ENCODE data around the gene TMEM140. TPM values are rescaled to one million over a fixed set of nuclear protein-coding genes. Genes with fewer than 3 reads are reported as not detected.

TMEM140 gene
- total and polyA plus RNA-seq, 9 of the 15 experiments (the other 6 are each of a cell fraction or from before 2014, with no cell fraction given) = 0.03 to 0.82 (median 0.23) TPM

GRCh38 chr7:135160858-135161653, 13.2 kb downstream of the TMEM140 start (continued):
- TF ChIP-seq CBX8 (IDR thresholded peaks at IDR 0.05; ENCODE audit: borderline replicate concordance, extremely low read depth, low read depth, low read length, poor library complexity, severe bottlenecking) = no peak
- no peak for TF ChIP-seq PTTG1 (tag; IDR thresholded peaks at IDR 0.05; ENCODE audit: low read depth)
- TF ChIP-seq, protein P1, sequence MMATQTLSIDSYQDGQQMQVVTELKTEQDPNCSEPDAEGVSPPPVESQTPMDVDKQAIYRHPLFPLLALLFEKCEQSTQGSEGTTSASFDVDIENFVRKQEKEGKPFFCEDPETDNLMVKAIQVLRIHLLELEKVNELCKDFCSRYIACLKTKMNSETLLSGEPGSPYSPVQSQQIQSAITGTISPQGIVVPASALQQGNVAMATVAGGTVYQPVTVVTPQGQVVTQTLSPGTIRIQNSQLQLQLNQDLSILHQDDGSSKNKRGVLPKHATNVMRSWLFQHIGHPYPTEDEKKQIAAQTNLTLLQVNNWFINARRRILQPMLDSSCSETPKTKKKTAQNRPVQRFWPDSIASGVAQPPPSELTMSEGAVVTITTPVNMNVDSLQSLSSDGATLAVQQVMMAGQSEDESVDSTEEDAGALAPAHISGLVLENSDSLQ (IDR thresholded peaks at IDR 0.05) = no peak
- TF ChIP-seq FOXP1 (CRISPR knock-in tag; IDR thresholded peaks at IDR 0.05) = peak; percentile 88
- no peak for TF ChIP-seq NR3C1 (CRISPR knock-in tag; IDR thresholded peaks at IDR 0.05)
- peak; percentile 76 to 84 for TF ChIP-seq TRIM24 (IDR thresholded peaks at IDR 0.05)
- no peak for TF ChIP-seq ZFP36 (IDR thresholded peaks at IDR 0.05; ENCODE audit: low read depth, low read length, partially characterized antibody)
- TF ChIP-seq, protein P2, sequence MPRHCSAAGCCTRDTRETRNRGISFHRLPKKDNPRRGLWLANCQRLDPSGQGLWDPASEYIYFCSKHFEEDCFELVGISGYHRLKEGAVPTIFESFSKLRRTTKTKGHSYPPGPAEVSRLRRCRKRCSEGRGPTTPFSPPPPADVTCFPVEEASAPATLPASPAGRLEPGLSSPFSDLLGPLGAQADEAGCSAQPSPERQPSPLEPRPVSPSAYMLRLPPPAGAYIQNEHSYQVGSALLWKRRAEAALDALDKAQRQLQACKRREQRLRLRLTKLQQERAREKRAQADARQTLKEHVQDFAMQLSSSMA (CRISPR knock-in tag; IDR thresholded peaks at IDR 0.05) = peak; percentile 31; the same call in 1 of the 2 replicates
- TF ChIP-seq ZNF561 (CRISPR knock-in tag; conservative IDR thresholded peaks at IDR 0.05) = no peak
- no peak for TF ChIP-seq CCAR2 (IDR thresholded peaks at IDR 0.05; ENCODE audit: low read depth, low read length)
- TF ChIP-seq POLR2AphosphoS2 (IDR thresholded peaks at IDR 0.05; ENCODE audit: low read length) = no peak
- TF ChIP-seq, protein P3, sequence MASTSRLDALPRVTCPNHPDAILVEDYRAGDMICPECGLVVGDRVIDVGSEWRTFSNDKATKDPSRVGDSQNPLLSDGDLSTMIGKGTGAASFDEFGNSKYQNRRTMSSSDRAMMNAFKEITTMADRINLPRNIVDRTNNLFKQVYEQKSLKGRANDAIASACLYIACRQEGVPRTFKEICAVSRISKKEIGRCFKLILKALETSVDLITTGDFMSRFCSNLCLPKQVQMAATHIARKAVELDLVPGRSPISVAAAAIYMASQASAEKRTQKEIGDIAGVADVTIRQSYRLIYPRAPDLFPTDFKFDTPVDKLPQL (IDR thresholded peaks at IDR 0.05; ENCODE audit: extremely low read depth, insufficient read length) = no peak
- no peak for TF ChIP-seq ZNF408 (CRISPR knock-in tag; IDR thresholded peaks at IDR 0.05; ENCODE audit: low read depth)
- TF ChIP-seq EP400 (IDR thresholded peaks at IDR 0.05) = peak; percentile 87
- TF ChIP-seq IFI16 (CRISPR knock-in tag; IDR thresholded peaks at IDR 0.05) = no peak
- TF ChIP-seq SMARCB1 (IDR thresholded peaks at IDR 0.05; ENCODE audit: insufficient read length, low read depth) = no peak
- no peak for TF ChIP-seq CC2D1A (IDR thresholded peaks at IDR 0.05)
- TF ChIP-seq ARHGAP35 (IDR thresholded peaks at IDR 0.05; ENCODE audit: partially characterized antibody) = no peak
- no peak for TF ChIP-seq MTF1 (CRISPR knock-in tag; IDR thresholded peaks at IDR 0.05; ENCODE audit: borderline replicate concordance)
- TF ChIP-seq HOXB6 (CRISPR knock-in tag; IDR thresholded peaks at IDR 0.05; ENCODE audit: borderline replicate concordance) = no peak
- no peak for TF ChIP-seq ZFP91 (CRISPR knock-in tag; IDR thresholded peaks at IDR 0.05)
- TF ChIP-seq TRIM28 (IDR thresholded peaks at IDR 0.05) = peak; percentile 17; the same call in 1 of the 2 replicates

Data from K562 (cell line).